KMS-11 (cell line): ENCODE measurements around the gene SPINT2.

Experiments used
- H2AFZ ChIP-seq: fragments of 200-600 bp; sonication (generic); 2 replicates; pipeline ENCODE4 v1.6.1; 2016; ENCODE audit warnings: antibody characterized with exemption, mixed run types, low read depth
- H3K27ac ChIP-seq: fragments of 200-600 bp; sonication (generic); 2 replicates; pipeline ENCODE4 v1.6.1; 2016; ENCODE audit warnings: mild to moderate bottlenecking, mixed run types
- H3K27me3 ChIP-seq: fragments of 200-600 bp; sonication (generic); 2 replicates; pipeline ENCODE4 v1.6.1; 2017; ENCODE audit warnings: mild to moderate bottlenecking, low read depth, mixed run types, moderate library complexity; ENCODE audit not compliant: insufficient read depth
- H3K36me3 ChIP-seq: fragments of 200-600 bp; sonication (generic); 2 replicates; pipeline ENCODE4 v1.6.1; 2017; ENCODE audit warnings: mild to moderate bottlenecking, mixed run types; ENCODE audit not compliant: insufficient read depth
- H3K4me1 ChIP-seq: fragments of 200-600 bp; sonication (generic); 2 replicates; pipeline ENCODE4 v1.6.1; 2016; ENCODE audit warnings: mild to moderate bottlenecking, low read depth, mixed run types; ENCODE audit not compliant: poor library complexity, severe bottlenecking
- H3K4me2 ChIP-seq: fragments of 200-600 bp; sonication (generic); 2 replicates; pipeline ENCODE4 v1.7.0; 2016; ENCODE audit warnings: mild to moderate bottlenecking, mixed run types
- H3K4me3 ChIP-seq: fragments of 200-600 bp; sonication (generic); IDR thresholded peaks from 2 replicates; pipeline ENCODE4 v1.6.1; 2017; ENCODE audit warnings: low read depth, low read length, mixed read lengths; ENCODE audit not compliant: insufficient read depth
- H3K79me2 ChIP-seq: fragments of 200-600 bp; sonication (generic); 2 replicates; pipeline ENCODE4 v1.6.1; 2016; ENCODE audit warnings: low read depth, mixed run types; ENCODE audit not compliant: insufficient read depth
- H3K9ac ChIP-seq: fragments of 200-600 bp; sonication (generic); 2 replicates; pipeline ENCODE4 v1.6.1; 2016; ENCODE audit warnings: mild to moderate bottlenecking, mixed run types
- H4K20me1 ChIP-seq: fragments of 200-600 bp; sonication (generic); 2 replicates; pipeline ENCODE4 v1.6.1; 2016; ENCODE audit warnings: mild to moderate bottlenecking, mixed run types; ENCODE audit not compliant: insufficient read depth
- TF ChIP-seq, protein P1 (sequence below): fragments of 200-600 bp; sonication (generic); conservative IDR thresholded peaks from 2 replicates; pipeline ENCODE4 v1.6.1; 2017; ENCODE audit warnings: low read depth, mild to moderate bottlenecking, antibody characterized with exemption, low read length, moderate library complexity, mixed read lengths

Gene SPINT2

DNA sequence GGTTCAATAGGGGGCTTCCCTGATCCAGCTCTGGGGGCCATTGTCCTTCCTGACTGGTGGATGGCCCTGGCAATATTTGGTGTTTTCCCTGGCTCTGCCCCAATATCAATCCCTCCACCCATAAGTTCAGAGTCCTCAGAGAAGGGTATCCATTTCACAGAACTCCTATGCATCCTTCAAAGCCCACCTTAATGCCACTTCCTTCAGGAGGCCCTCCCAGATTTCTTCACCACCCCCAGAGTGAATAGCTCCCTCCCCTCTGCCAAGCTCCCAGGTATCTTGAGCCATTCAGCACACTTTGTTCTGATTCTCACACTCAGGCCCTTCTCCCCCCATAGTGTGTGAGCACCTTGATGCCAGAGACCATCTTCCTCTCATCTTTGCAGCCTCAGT, 13.9 kb upstream of the SPINT2 start:
- Histone ChIP-seq H3K27ac (no peak overlapping the region), H3K79me2 (no peaks in the 10 kb centered on the region), H4K20me1 (no peaks in the 10 kb centered on the region), H3K4me1 (no peaks in the 10 kb centered on the region), H3K4me2 (no peak overlapping the region), H3K9ac (no peak overlapping the region), H3K4me3 (no peak overlapping the region), H2AFZ (no peak overlapping the region), H3K27me3 (peaks cover 3% of the 10 kb centered on the region; the same call in 1 of the 2 replicates), H3K36me3 (no peaks in the 10 kb centered on the region)
- TF ChIP-seq, protein P1, sequence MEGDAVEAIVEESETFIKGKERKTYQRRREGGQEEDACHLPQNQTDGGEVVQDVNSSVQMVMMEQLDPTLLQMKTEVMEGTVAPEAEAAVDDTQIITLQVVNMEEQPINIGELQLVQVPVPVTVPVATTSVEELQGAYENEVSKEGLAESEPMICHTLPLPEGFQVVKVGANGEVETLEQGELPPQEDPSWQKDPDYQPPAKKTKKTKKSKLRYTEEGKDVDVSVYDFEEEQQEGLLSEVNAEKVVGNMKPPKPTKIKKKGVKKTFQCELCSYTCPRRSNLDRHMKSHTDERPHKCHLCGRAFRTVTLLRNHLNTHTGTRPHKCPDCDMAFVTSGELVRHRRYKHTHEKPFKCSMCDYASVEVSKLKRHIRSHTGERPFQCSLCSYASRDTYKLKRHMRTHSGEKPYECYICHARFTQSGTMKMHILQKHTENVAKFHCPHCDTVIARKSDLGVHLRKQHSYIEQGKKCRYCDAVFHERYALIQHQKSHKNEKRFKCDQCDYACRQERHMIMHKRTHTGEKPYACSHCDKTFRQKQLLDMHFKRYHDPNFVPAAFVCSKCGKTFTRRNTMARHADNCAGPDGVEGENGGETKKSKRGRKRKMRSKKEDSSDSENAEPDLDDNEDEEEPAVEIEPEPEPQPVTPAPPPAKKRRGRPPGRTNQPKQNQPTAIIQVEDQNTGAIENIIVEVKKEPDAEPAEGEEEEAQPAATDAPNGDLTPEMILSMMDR = no peak

DNA sequence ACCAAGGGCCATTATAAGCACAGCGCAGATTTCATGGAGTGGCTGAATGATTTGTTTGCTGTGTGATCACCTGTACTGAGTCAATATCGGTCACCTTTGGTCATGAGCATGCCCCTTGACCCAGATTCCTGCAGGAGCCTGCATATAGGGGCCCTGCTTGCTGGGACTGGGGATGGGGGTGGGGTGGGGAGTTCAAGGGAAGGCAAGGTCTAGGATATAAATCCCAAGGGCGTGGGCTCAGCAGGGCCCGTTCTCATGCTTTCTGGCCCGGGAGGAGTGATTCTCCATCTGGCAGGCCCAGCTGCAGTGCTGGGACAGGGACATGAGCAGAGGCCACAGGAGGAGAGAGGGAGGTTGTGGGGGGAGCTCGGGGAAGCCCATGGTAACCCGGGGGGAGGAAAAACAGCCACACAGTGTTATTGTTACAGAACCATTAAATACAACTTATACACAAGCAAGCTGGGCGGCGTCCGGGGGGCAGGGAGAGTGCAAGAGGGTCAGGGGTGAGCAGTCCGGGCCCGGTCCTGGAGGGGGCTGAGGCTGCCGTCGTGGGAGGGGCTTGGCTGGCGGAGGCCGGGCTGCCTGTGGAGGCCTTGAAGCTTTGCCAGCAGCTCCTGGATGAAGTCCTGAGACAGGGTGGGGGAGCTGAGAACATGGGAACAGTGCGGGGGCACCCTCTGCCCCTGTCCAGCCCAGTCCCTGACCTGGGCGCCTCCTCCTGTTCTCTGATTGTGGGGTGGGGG, 13.4 kb upstream of the SPINT2 start:
- no peak overlapping the region for H3K4me3 ChIP-seq
- TF ChIP-seq, protein P1 = no peak
- no peaks in the 10 kb centered on the region for H4K20me1 ChIP-seq
- H3K4me2 ChIP-seq = no peak overlapping the region
- no peak overlapping the region for H2AFZ ChIP-seq
- H3K27ac ChIP-seq = no peak overlapping the region
- no peaks in the 10 kb centered on the region for H3K79me2 ChIP-seq
- peaks cover 3% of the 10 kb centered on the region; the same call in 1 of the 2 replicates for H3K27me3 ChIP-seq
- no peaks in the 10 kb centered on the region for H3K4me1 ChIP-seq
- no peaks in the 10 kb centered on the region for H3K36me3 ChIP-seq
- H3K9ac ChIP-seq = no peak overlapping the region

DNA sequence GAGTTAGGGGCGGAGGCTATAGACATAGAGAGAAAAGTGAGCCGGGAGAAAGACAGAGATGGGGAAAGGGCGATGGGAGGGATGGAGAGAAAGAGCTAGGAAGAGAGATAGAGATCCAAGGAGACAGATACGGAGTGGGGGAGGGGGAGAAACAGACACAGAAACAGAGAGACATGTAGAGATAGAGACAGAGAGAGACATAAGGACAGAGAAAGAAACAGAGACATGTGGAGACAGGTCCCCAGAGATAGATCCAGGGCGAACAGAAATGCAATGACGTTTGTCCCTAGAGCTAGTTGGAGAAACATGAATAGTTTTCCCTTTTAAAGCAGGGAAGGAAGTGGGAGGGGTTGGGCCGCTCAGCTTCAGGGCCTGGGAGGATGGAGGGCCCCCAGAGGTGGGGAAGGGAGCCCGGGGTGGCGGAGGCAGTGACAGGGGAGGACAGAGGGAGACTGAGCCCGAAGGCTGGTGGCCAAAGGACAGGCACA, 12.8 kb upstream of the SPINT2 start:
- Histone ChIP-seq H3K9ac (no peak overlapping the region), H3K4me3 (no peak overlapping the region), H3K79me2 (no peaks in the 10 kb centered on the region), H3K27me3 (peaks cover 3% of the 10 kb centered on the region; the same call in 1 of the 2 replicates), H2AFZ (no peak overlapping the region), H3K36me3 (no peaks in the 10 kb centered on the region), H4K20me1 (no peaks in the 10 kb centered on the region), H3K27ac (no peak overlapping the region), H3K4me1 (no peaks in the 10 kb centered on the region), H3K4me2 (no peak overlapping the region)
- TF ChIP-seq, protein P1 = no peak

DNA sequence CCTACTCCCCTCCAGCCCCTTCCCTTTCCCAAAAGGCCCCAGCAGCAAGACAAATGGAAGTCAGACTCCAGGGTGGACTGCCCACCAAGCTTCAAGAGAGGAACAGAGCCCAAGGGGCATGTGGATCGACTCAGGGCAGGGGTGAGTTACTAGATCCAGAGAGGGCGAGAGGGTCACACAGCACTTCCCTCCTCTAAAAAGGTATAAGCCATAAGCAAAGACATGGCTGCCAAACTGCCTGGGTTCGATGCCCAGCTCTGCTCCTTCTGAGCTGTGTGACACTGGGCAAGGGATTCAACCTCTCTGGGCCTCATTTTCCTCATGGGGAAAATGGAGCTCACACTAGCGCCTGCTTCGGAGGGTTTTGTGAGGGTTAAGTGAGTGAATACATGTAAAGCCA, 12.0 kb upstream of the SPINT2 start:
- Histone ChIP-seq H2AFZ (no peak overlapping the region), H3K4me3 (no peak overlapping the region), H3K36me3 (no peaks in the 10 kb centered on the region), H3K27ac (no peak overlapping the region), H3K4me1 (no peaks in the 10 kb centered on the region), H3K79me2 (no peaks in the 10 kb centered on the region), H3K9ac (no peak overlapping the region), H3K4me2 (no peak overlapping the region), H4K20me1 (no peaks in the 10 kb centered on the region), H3K27me3 (peaks cover 3% of the 10 kb centered on the region; the same call in 1 of the 2 replicates)
- TF ChIP-seq, protein P1 = no peak
